Measurements from ENCODE around the gene PPP6R3. TPM values are rescaled to one million over a fixed set of nuclear protein-coding genes. Genes with fewer than 3 reads are reported as not detected.

PPP6R3 gene
- total RNA-seq, result 121 TPM

- intact Hi-C loops (cut with DNase I), result no loop called here
- no peaks in the 10 kb centered on the region for H3K9me3 ChIP-seq
- H3K36me3 ChIP-seq, result no peaks in the 10 kb centered on the region
- H3K4me3 ChIP-seq, result peak within 1 kb of the TSS; percentile 86 to 98
- no peak for DNase-seq (ENCODE audit: extremely low spot score in 2 of 2)
- no peak for TF ChIP-seq CTCF (IDR thresholded peaks at IDR 0.05)
- peak in 1 of 2 donors; percentile 67 for TF ChIP-seq POLR2A (IDR thresholded peaks at IDR 0.05)
- peaks cover 45% of the 10 kb centered on the region for H3K4me1 ChIP-seq
- no peaks in the 10 kb centered on the region for H3K27me3 ChIP-seq
- peak within 1 kb of the TSS; percentile 98 for H3K27ac ChIP-seq
Measured at GRCh38 chr11:68460741-68461574, at the start of gene PPP6R3. Gene PPP6R3 (plus strand): TSS chr11:68460752. CDS start chr11:68537665, 76,913 bp downstream.

GRCh38 chr11:68411501-68411991 lies 49.0 kb upstream of the PPP6R3 start:
- no peaks in the 10 kb centered on the region for H3K4me1 ChIP-seq
- DNase-seq (ENCODE audit: extremely low spot score in 2 of 2), result no peak
- TF ChIP-seq CTCF (IDR thresholded peaks at IDR 0.05) (no peak), POLR2A (IDR thresholded peaks at IDR 0.05) (no peak), POLR2AphosphoS5 (IDR thresholded peaks at IDR 0.05; ENCODE audit: insufficient read depth in 1 of 2, low read depth in 1 of 2) (no peak)

GRCh38 chr11:68412593-68413475 lies 47.7 kb upstream of the PPP6R3 start:
- intact Hi-C loops (cut with DNase I), result no loop called here
- H3K27ac ChIP-seq, result no peak overlapping the region
- H3K4me1 ChIP-seq, result no peaks in the 10 kb centered on the region
- no peaks in the 10 kb centered on the region for H3K27me3 ChIP-seq
- H3K36me3 ChIP-seq, result peaks cover 0 to 58% of the 10 kb centered on the region in 2 donors
- no peak overlapping the region for H3K4me3 ChIP-seq
- TF ChIP-seq CTCF (IDR thresholded peaks at IDR 0.05) (no peak), POLR2AphosphoS5 (IDR thresholded peaks at IDR 0.05; ENCODE audit: insufficient read depth in 1 of 2, low read depth in 1 of 2) (no peak), POLR2A (IDR thresholded peaks at IDR 0.05) (no peak)
- H3K9me3 ChIP-seq, result no peaks in the 10 kb centered on the region
- DNase-seq (ENCODE audit: extremely low spot score in 2 of 2), result no peak

More at GRCh38 chr11:68411501-68411991, 49.0 kb upstream of the PPP6R3 start:
- H3K27ac ChIP-seq, result no peak overlapping the region
- no peaks in the 10 kb centered on the region for H3K27me3 ChIP-seq
- H3K9me3 ChIP-seq, result no peaks in the 10 kb centered on the region
- peaks cover 0 to 52% of the 10 kb centered on the region in 2 donors for H3K36me3 ChIP-seq
- H3K4me3 ChIP-seq, result no peak overlapping the region
- intact Hi-C loops (cut with DNase I), result no loop called here

- H3K27ac ChIP-seq, result no peak overlapping the region
Measured at GRCh38 chr11:68413591-68413999, 47.0 kb upstream of the PPP6R3 start.

More at GRCh38 chr11:68413591-68413999, 47.0 kb upstream of the PPP6R3 start:
- H3K36me3 ChIP-seq, result peaks cover 0 to 58% of the 10 kb centered on the region in 2 donors
- DNase-seq (ENCODE audit: extremely low spot score in 2 of 2), result no peak
- H3K27me3 ChIP-seq, result no peaks in the 10 kb centered on the region
- H3K4me1 ChIP-seq, result no peaks in the 10 kb centered on the region
- intact Hi-C loops (cut with DNase I), result no loop called here
- TF ChIP-seq POLR2AphosphoS5 (IDR thresholded peaks at IDR 0.05; ENCODE audit: insufficient read depth in 1 of 2, low read depth in 1 of 2), result no peak
- TF ChIP-seq CTCF (IDR thresholded peaks at IDR 0.05), result no peak
- H3K9me3 ChIP-seq, result no peaks in the 10 kb centered on the region
- H3K4me3 ChIP-seq, result no peak overlapping the region

Measured in vagina (tissue), 2 donors.